Measurements from ENCODE around the gene PNKP.

The PNKP gene

GRCh38 chr19:49876422-49877019, 9.1 kb upstream of the PNKP start:
- peak overlapping the region; percentile 80 for H3K4me3 ChIP-seq (ENCODE audit: insufficient read depth, low read length, poor library complexity, severe bottlenecking)
- peak overlapping the region; percentile 91 for H3K4me2 ChIP-seq (ENCODE audit: low read depth, low read length, poor library complexity, severe bottlenecking)
- H4K20me1 ChIP-seq (ENCODE audit: low read depth, low read length): no peaks in the 10 kb centered on the region
- peak overlapping the region; percentile 94 for H3K9ac ChIP-seq (ENCODE audit: low read length)
- peaks cover 9% of the 10 kb centered on the region; the same call in 1 of the 2 replicates for H3K79me2 ChIP-seq (ENCODE audit: insufficient read depth, low read length)
- no peaks in the 10 kb centered on the region for H3K9me3 ChIP-seq (ENCODE audit: insufficient read depth, low read length)
- H3K9me2 ChIP-seq (replicated peaks; ENCODE audit: insufficient read depth, low read length): no peaks in the 10 kb centered on the region
- H3K27ac ChIP-seq (ENCODE audit: low read depth, low read length): peak overlapping the region; percentile 79
- no peaks in the 10 kb centered on the region for H3F3A ChIP-seq (ENCODE audit: insufficient read depth)
- no peaks in the 10 kb centered on the region for H3K27me3 ChIP-seq (ENCODE audit: low read length)
- TF ChIP-seq CTCF (IDR thresholded peaks at IDR 0.05; ENCODE audit: insufficient read depth, low read length, poor library complexity, severe bottlenecking) (no peak), EZH2phosphoT487 (conservative IDR thresholded peaks at IDR 0.05; ENCODE audit: low read length) (no peak)
- H3K36me3 ChIP-seq (ENCODE audit: low read length): no peaks in the 10 kb centered on the region
- peak overlapping the region; percentile 79 for H2AFZ ChIP-seq (ENCODE audit: low read depth, low read length, severe bottlenecking)

GRCh38 chr19:49875857-49876421, 8.6 kb upstream of the PNKP start:
- peak overlapping the region; percentile 94 for H3K9ac ChIP-seq (ENCODE audit: low read length)
- H3K36me3 ChIP-seq (ENCODE audit: low read length): no peaks in the 10 kb centered on the region
- H3K9me3 ChIP-seq (ENCODE audit: insufficient read depth, low read length): no peaks in the 10 kb centered on the region
- no peak for TF ChIP-seq EZH2phosphoT487 (conservative IDR thresholded peaks at IDR 0.05; ENCODE audit: low read length)
- TF ChIP-seq CTCF (IDR thresholded peaks at IDR 0.05; ENCODE audit: insufficient read depth, low read length, poor library complexity, severe bottlenecking): no peak
- H3K27ac ChIP-seq (ENCODE audit: low read depth, low read length): peak overlapping the region; percentile 79
- no peaks in the 10 kb centered on the region for H3K9me2 ChIP-seq (replicated peaks; ENCODE audit: insufficient read depth, low read length)
- peaks cover 9% of the 10 kb centered on the region; the same call in 1 of the 2 replicates for H3K79me2 ChIP-seq (ENCODE audit: insufficient read depth, low read length)
- peak overlapping the region; percentile 50 for H2AFZ ChIP-seq (ENCODE audit: low read depth, low read length, severe bottlenecking)
- peak overlapping the region; percentile 80 for H3K4me3 ChIP-seq (ENCODE audit: insufficient read depth, low read length, poor library complexity, severe bottlenecking)
- no peaks in the 10 kb centered on the region for H4K20me1 ChIP-seq (ENCODE audit: low read depth, low read length)
- H3F3A ChIP-seq (ENCODE audit: insufficient read depth): no peaks in the 10 kb centered on the region
- H3K27me3 ChIP-seq (ENCODE audit: low read length): no peaks in the 10 kb centered on the region
- peak overlapping the region; percentile 91 for H3K4me2 ChIP-seq (ENCODE audit: low read depth, low read length, poor library complexity, severe bottlenecking)

- TF ChIP-seq CTCF (IDR thresholded peaks at IDR 0.05; ENCODE audit: insufficient read depth, low read length, poor library complexity, severe bottlenecking): no peak
- no peak for TF ChIP-seq EZH2phosphoT487 (conservative IDR thresholded peaks at IDR 0.05; ENCODE audit: low read length)
- H3K4me3 ChIP-seq (ENCODE audit: insufficient read depth, low read length, poor library complexity, severe bottlenecking): peak overlapping the region; percentile 80
- peak overlapping the region; percentile 94 for H3K9ac ChIP-seq (ENCODE audit: low read length)
- H2AFZ ChIP-seq (ENCODE audit: low read depth, low read length, severe bottlenecking): no peak overlapping the region
- H3K4me2 ChIP-seq (ENCODE audit: low read depth, low read length, poor library complexity, severe bottlenecking): peak overlapping the region; percentile 91
- no peaks in the 10 kb centered on the region for H4K20me1 ChIP-seq (ENCODE audit: low read depth, low read length)
- H3K9me3 ChIP-seq (ENCODE audit: insufficient read depth, low read length): no peaks in the 10 kb centered on the region
- peaks cover 9% of the 10 kb centered on the region; the same call in 1 of the 2 replicates for H3K79me2 ChIP-seq (ENCODE audit: insufficient read depth, low read length)
- H3K36me3 ChIP-seq (ENCODE audit: low read length): no peaks in the 10 kb centered on the region
- H3K27ac ChIP-seq (ENCODE audit: low read depth, low read length): no peak overlapping the region
- H3K27me3 ChIP-seq (ENCODE audit: low read length): no peaks in the 10 kb centered on the region
- H3K9me2 ChIP-seq (replicated peaks; ENCODE audit: insufficient read depth, low read length): no peaks in the 10 kb centered on the region
- 0 out of 2 replicates have a peak, but pooled peaks cover 5% of the 10 kb centered on the region for H3F3A ChIP-seq (ENCODE audit: insufficient read depth)
Observed at GRCh38 chr19:49875177-49875576, 7.8 kb upstream of the PNKP start.
